H1 (cell line): ENCODE data around the gene EN2. TPM values are rescaled to one million over a fixed set of nuclear protein-coding genes. Genes with fewer than 3 reads are reported as not detected.
A peak's percentile ranks its signal among the peaks of the same experiment; 100 is the strongest.

Experiments
- CTCF ChIA-PET: fragments of 300-600 bp; sonication (Branson Sonifier 250); formaldehyde crosslinking; loops from one replicate; lab custom pipeline; 2021; ENCODE audit not compliant: partially characterized antibody; lab: Charles Lee
- POLR2A ChIA-PET: fragments of 300-600 bp; sonication (Branson Sonifier 250); formaldehyde crosslinking; loops from one replicate; lab custom pipeline; 2021; ENCODE audit warnings: inconsistent platforms; ENCODE audit not compliant: partially characterized antibody; lab: Charles Lee
- DNase-seq, 2 experiments: peaks; one replicate each; pipeline versions ENCODE4 v3.0.0 to v3.0.0-alpha.2; 2010 to 2022; ENCODE audit warnings: low spot score in 2 of 2, low read depth in 1 of 2, mixed read lengths in 1 of 2
- FAIRE-seq: peaks from 2 replicates; lab custom pipeline; 2011; peaks lifted over from hg19 to GRCh38; lab: Jason Lieb, UNC
- H2AFZ ChIP-seq: 2 replicates; pipeline ENCODE4 v1.8.1; 2012; ENCODE audit warnings: low read length, inconsistent platforms
- H2AK5ac ChIP-seq: 2 replicates; pipeline ENCODE4 v1.6.1; 2013; ENCODE audit warnings: low read depth, low read length
- H2BK120ac ChIP-seq: replicated peaks from 2 replicates; pipeline ENCODE3; 2013; ENCODE audit warnings: low read depth, low read length, inconsistent platforms
- H2BK12ac ChIP-seq: 2 replicates; pipeline ENCODE4 v1.6.1; 2013; ENCODE audit warnings: low read depth, low read length
- H2BK15ac ChIP-seq: 2 replicates; pipeline ENCODE4 v1.6.1; 2013; ENCODE audit warnings: low read length
- H2BK20ac ChIP-seq: 2 replicates; pipeline ENCODE4 v1.6.1; 2013; ENCODE audit warnings: low read length
- H2BK5ac ChIP-seq: 2 replicates; pipeline ENCODE4 v1.6.1; 2013; ENCODE audit warnings: low read depth, low read length
- H3K14ac ChIP-seq: 2 replicates; pipeline ENCODE4 v1.6.1; 2013; ENCODE audit warnings: inconsistent platforms; ENCODE audit not compliant: insufficient read length
- H3K18ac ChIP-seq: 2 replicates; pipeline ENCODE4 v1.6.1; 2013; ENCODE audit warnings: low read length; ENCODE audit errors: extremely low read depth
- H3K23ac ChIP-seq: 2 replicates; pipeline ENCODE4 v1.6.1; 2013; ENCODE audit warnings: inconsistent platforms; ENCODE audit not compliant: insufficient read length
- H3K23me2 ChIP-seq: 2 replicates; pipeline ENCODE4 v1.6.1; 2013; ENCODE audit warnings: low read depth, low read length
- H3K27ac ChIP-seq: 2 replicates; pipeline ENCODE4 v1.6.1; 2011; ENCODE audit warnings: low read depth, low read length, inconsistent platforms
- H3K27me3 ChIP-seq, 4 experiments: replicated peaks in 1 of 4; 1 replicate in 1 of 4; 2 replicates in 3 of 4; pipeline versions ENCODE4 v1.6.1 to v1.8.1; 2011 to 2013; ENCODE audit warnings: low read length in 3 of 4, mild to moderate bottlenecking in 3 of 4, inconsistent platforms in 2 of 4, mixed read lengths in 2 of 4, moderate library complexity in 1 of 4; ENCODE audit not compliant: control insufficient read depth in 3 of 4, insufficient read depth in 3 of 4; ENCODE audit errors: extremely low read depth in 1 of 4
- H3K36me3 ChIP-seq, 4 experiments: 2 replicates each; pipeline versions ENCODE4 v1.6.1 to v1.8.1; 2011 to 2013; ENCODE audit warnings: mild to moderate bottlenecking in 4 of 4, low read length in 3 of 4, moderate library complexity in 2 of 4, control low read depth in 1 of 4, inconsistent platforms in 1 of 4; ENCODE audit not compliant: insufficient read depth in 4 of 4, control insufficient read depth in 2 of 4
- H3K4ac ChIP-seq: replicated peaks from 2 replicates; pipeline ENCODE3; 2013; ENCODE audit warnings: low read length, low read depth, mixed read lengths, inconsistent platforms; ENCODE audit not compliant: insufficient read length
- H3K4me1 ChIP-seq, 4 experiments: replicated peaks in 1 of 4; 1 replicate in 1 of 4; 2 replicates in 3 of 4; pipeline versions ENCODE4 v1.6.1 to v1.8.1; 2011 to 2013; ENCODE audit warnings: low read length in 3 of 4, inconsistent platforms in 2 of 4, mixed read lengths in 1 of 4; ENCODE audit not compliant: insufficient read depth in 4 of 4, control insufficient read depth in 3 of 4
- H3K4me2 ChIP-seq, 2 experiments: 2 replicates each; pipeline versions ENCODE4 v1.6.1 to v1.8.1; 2011 to 2013; ENCODE audit warnings: low read depth in 2 of 2, low read length in 2 of 2, control low read depth in 1 of 2, inconsistent platforms in 1 of 2, mild to moderate bottlenecking in 1 of 2; ENCODE audit not compliant: insufficient read depth in 1 of 2
- H3K4me3 ChIP-seq, 4 experiments: fragments of 200-600, 300-600 bp in 1 of 4; sonication (generic), shearing (Covaris generic), sonication (Bioruptor Twin) in 1 of 4; 2 replicates each; pipeline versions ENCODE4 v1.5.1 to v1.8.1; 2011 to 2016; ENCODE audit warnings: low read length in 4 of 4, low read depth in 3 of 4, control low read depth in 2 of 4, inconsistent platforms in 2 of 4, mild to moderate bottlenecking in 2 of 4, mixed read lengths in 1 of 4, moderate library complexity in 1 of 4; ENCODE audit not compliant: insufficient read depth in 2 of 4; ENCODE audit errors: extremely low read depth in 1 of 4
- H3K56ac ChIP-seq: replicated peaks from 2 replicates; pipeline ENCODE3; 2013; ENCODE audit warnings: low read depth, mild to moderate bottlenecking, mixed read lengths, low read length, inconsistent platforms; ENCODE audit not compliant: insufficient read length
- H3K79me1 ChIP-seq: 2 replicates; pipeline ENCODE4 v1.6.1; 2013; ENCODE audit warnings: low read depth, low read length, control low read depth
- H3K79me2 ChIP-seq, 2 experiments: 2 replicates each; pipeline versions ENCODE4 v1.6.1 to v1.8.1; 2012 to 2013; ENCODE audit warnings: low read length in 2 of 2, mild to moderate bottlenecking in 2 of 2, inconsistent platforms in 1 of 2; ENCODE audit not compliant: insufficient read depth in 2 of 2, control insufficient read depth in 1 of 2
- H3K9ac ChIP-seq, 4 experiments: replicated peaks in 1 of 4; 1 replicate in 1 of 4; 2 replicates in 3 of 4; pipeline versions ENCODE4 v1.6.1 to v1.8.1; 2011 to 2013; ENCODE audit warnings: low read depth in 3 of 4, low read length in 3 of 4, control low read depth in 2 of 4, mild to moderate bottlenecking in 2 of 4, moderate library complexity in 2 of 4, inconsistent platforms in 1 of 4; ENCODE audit errors: extremely low read depth in 1 of 4
- H3K9me3 ChIP-seq, 2 experiments: 2 replicates each; pipeline versions ENCODE4 v1.6.1 to v1.8.1; 2012 to 2013; ENCODE audit warnings: mild to moderate bottlenecking in 2 of 2, moderate library complexity in 2 of 2, control low read depth in 1 of 2, inconsistent platforms in 1 of 2, low read depth in 1 of 2, low read length in 1 of 2, mixed read lengths in 1 of 2; ENCODE audit not compliant: insufficient read depth in 2 of 2
- H4K20me1 ChIP-seq, 2 experiments: replicated peaks in 1 of 2; 2 replicates each; pipeline versions ENCODE3 to v1.8.1; 2011 to 2013; ENCODE audit warnings: inconsistent platforms in 2 of 2, low read length in 2 of 2, mild to moderate bottlenecking in 1 of 2; ENCODE audit not compliant: insufficient read depth in 2 of 2, control insufficient read depth in 1 of 2
- H4K5ac ChIP-seq: 2 replicates; pipeline ENCODE4 v1.6.1; 2013; ENCODE audit warnings: low read length, low read depth, mixed read lengths, inconsistent platforms; ENCODE audit not compliant: insufficient read length
- H4K8ac ChIP-seq: 2 replicates; pipeline ENCODE4 v1.8.0; 2013; ENCODE audit warnings: mild to moderate bottlenecking, moderate library complexity, low read length, inconsistent platforms; ENCODE audit not compliant: insufficient read depth; ENCODE audit errors: extremely low read depth
- H4K91ac ChIP-seq: replicated peaks from 2 replicates; pipeline ENCODE3; 2013; ENCODE audit warnings: low read length, mixed read lengths, inconsistent platforms; ENCODE audit not compliant: insufficient read length
- EZH2 ChIP-seq: fragments of 200-600 bp; sonication (generic); IDR thresholded peaks from 2 replicates; pipeline ENCODE4 v1.7.1; 2012; ENCODE audit warnings: low read depth, mild to moderate bottlenecking, moderate library complexity, low read length, inconsistent platforms; ENCODE audit not compliant: severe bottlenecking
- RBBP5 ChIP-seq: IDR thresholded peaks from 2 replicates; pipeline ENCODE4 v1.7.1; 2012; ENCODE audit warnings: low read depth, mild to moderate bottlenecking, inconsistent platforms, low read length, moderate library complexity, borderline replicate concordance
- RNF2 ChIP-seq: fragments of 200-900, 300-1000 bp; sonication (generic); IDR thresholded peaks from 2 replicates; pipeline ENCODE4 v1.7.1; 2016; ENCODE audit warnings: borderline replicate concordance, low read depth, mild to moderate bottlenecking, antibody characterized with exemption, low read length; ENCODE audit not compliant: poor library complexity, severe bottlenecking; ENCODE audit errors: missing control alignments
- WGBS, 2 experiments: shearing (Covaris generic) in 1 of 2; methylation state at CpG; one replicate each; pipeline versions ENCODE4 v1.1.6 to v1.1.7; 2013 to 2015; ENCODE audit warnings: low lambda C conversion rate in 2 of 2, mixed read lengths in 2 of 2, inconsistent platforms in 1 of 2, low coverage in 1 of 2, missing lambda C conversion rate in 1 of 2; ENCODE audit not compliant: insufficient replicate concordance in 2 of 2, insufficient coverage in 1 of 2, insufficient read length in 1 of 2; ENCODE audit errors: extremely low coverage in 1 of 2, missing lambda C conversion rate in 1 of 2; 5-methylcytosine and 5-hydroxymethylcytosine counted together
- polyA plus RNA-seq, 7 experiments: library from polyadenylated mRNA; depleted of rRNA in 3 of 7; stranded (reverse) in 5 of 7; unstranded in 2 of 7; fragments of >200 nt in 5 of 7; fragments of 200-250 nt in 2 of 7; gene quantifications; 1 replicate in 5 of 7; 2 replicates in 1 of 7; 4 replicates in 1 of 7; pipeline versions ENCODE4 v1.2.1 to v1.2.3, GENCODE V29; 2011 to 2013; ENCODE audit warnings: missing spikeins in 2 of 7, mixed read lengths in 2 of 7
- total RNA-seq: library from RNA; stranded (reverse); fragmentation: NEBNext Ultra II Directional; extraction: Animal tissue kit (Norgen Biotek cat#: 25700); gene quantifications from 2 replicates; pipeline ENCODE4 v1.2.1, GENCODE V29; 2021

Gene EN2
- total and polyA plus RNA-seq, 2 of the 8 experiments (the other 6 are each of a cell fraction or from before 2014, with no cell fraction given): not detected

GRCh38 chr7:155511702-155511996, 53.7 kb downstream of the EN2 start:
- Histone ChIP-seq H2AFZ (no peak overlapping the region), H2BK5ac (no peak overlapping the region), H3K4me2 (no peak overlapping the region), H3K9ac (no peak overlapping the region), H3K14ac (no peak overlapping the region), H2BK120ac (no peak overlapping the region), H3K27ac (no peak overlapping the region), H3K36me3 (no peaks in the 10 kb centered on the region; a peak in 1 of 8 replicates), H2BK15ac (no peak overlapping the region), H3K4me1 (peaks cover 0 to 14% (median 2%) of the 10 kb centered on the region in 4 experiments; a peak in 6 of 7 replicates), H3K56ac (no peak overlapping the region), H3K4ac (no peak overlapping the region), H3K23ac (no peak overlapping the region), H3K23me2 (peaks cover 3% of the 10 kb centered on the region), H4K8ac (no peak overlapping the region), H3K4me3 (no peak overlapping the region), H2BK20ac (no peak overlapping the region), H3K27me3 (peaks cover 42 to 96% (median 76%) of the 10 kb centered on the region in 4 experiments), H3K9me3 (no peaks in the 10 kb centered on the region), H2BK12ac (no peak overlapping the region), H3K79me2 (no peaks in the 10 kb centered on the region), H3K18ac (no peak overlapping the region), H2AK5ac (no peak overlapping the region), H4K5ac (no peak overlapping the region), H4K20me1 (peaks cover 9 to 19% of the 10 kb centered on the region in 2 experiments), H3K79me1 (no peaks in the 10 kb centered on the region), H4K91ac (no peak overlapping the region)
- TF ChIP-seq RBBP5 (no peak), EZH2 (peak; percentile 59), RNF2 (peak; percentile 26)
- FAIRE-seq: no peak
- POLR2A ChIA-PET: interaction anchor here (1.7 kb wide), 1 partner anchor 21 kb away, joined by 4 read pairs; no protein-coding TSS in a partner anchor
- CTCF ChIA-PET: interaction anchor here (1.0 to 2.2 kb wide), 2 partner anchors 19 to 38 kb away, joined by 3 to 5 read pairs; no protein-coding TSS in a partner anchor
- no peak for DNase-seq
- 22% methylated on average over 5 of the region's 5 CpGs; no CpG with 5 or more reads in 1 of the 2 experiments for WGBS, 2 experiments
